Stomach (tissue), 4 donors: ENCODE data around the gene CELF2.

Source experiments
- CTCF ChIP-seq, 7 experiments: fragments of 450-650 bp in 4 of 7; fragments of 200-600 bp in 3 of 7; sonication (generic) in 3 of 7; IDR thresholded peaks; one replicate each; pipeline ENCODE4 v1.5.1; 2016 to 2019; ENCODE audit warnings: antibody characterized with exemption in 7 of 7, control low read depth in 2 of 7, mild to moderate bottlenecking in 1 of 7
- EP300 ChIP-seq: sonication (generic); formaldehyde crosslinking; IDR thresholded peaks from one replicate; pipeline ENCODE4 v1.6.1; 2017; ENCODE audit warnings: antibody characterized with exemption
- POLR2A ChIP-seq, 4 donors: fragments of 450-650 bp; IDR thresholded peaks; one replicate each; pipeline ENCODE4 v1.6.1; 2016; ENCODE audit warnings: antibody characterized with exemption in 4 of 4, control low read depth in 2 of 4, mild to moderate bottlenecking in 1 of 4, moderate library complexity in 1 of 4

GRCh38 chr10:11063856-11064255 lies 46.2 kb downstream of the CELF2 start:
- TF ChIP-seq POLR2A (IDR thresholded peaks at IDR 0.05) = no peak
- TF ChIP-seq CTCF (IDR thresholded peaks at IDR 0.05) = no peak
- no peak for TF ChIP-seq EP300
